IMR-90 (cell line): ENCODE data around the gene MCTP2. TPM values are rescaled to one million over a fixed set of nuclear protein-coding genes. Genes with fewer than 3 reads are reported as not detected.

Source experiments
- ATAC-seq: fragments of 200-7000 bp; cut with Tn5 transposase; 2 replicates; pipeline ENCODE4 v1.9.1; 2020; ENCODE audit warnings: low read depth, mild to moderate bottlenecking, moderate library complexity
- BruUV-seq: library from RNA; stranded (reverse); fragments of 400-500 nt; replicated peaks from 2 replicates; lab custom pipeline; 2021; lab: Mats Ljungman, UMichigan
- CTCF ChIA-PET: fragments of 300-600 bp; formaldehyde crosslinking; extraction: SDS; loops from one replicate; lab custom pipeline; 2021; ENCODE audit warnings: antibody characterized with exemption; lab: Yijun Ruan, JAX
- POLR2A ChIA-PET: fragments of 300-600 bp; sonication (Branson Sonifier 250); formaldehyde crosslinking; loops from one replicate; lab custom pipeline; 2022; ENCODE audit warnings: antibody characterized with exemption; ENCODE audit not compliant: unreplicated experiment; lab: Charles Lee
- DNase-seq: peaks from one replicate; pipeline ENCODE4 v3.0.0; 2013
- H2AFZ ChIP-seq: replicated peaks from 2 replicates; pipeline ENCODE3; 2013; ENCODE audit warnings: low read length, mild to moderate bottlenecking; ENCODE audit not compliant: poor library complexity
- H2AK5ac ChIP-seq: 2 replicates; pipeline ENCODE4 v1.6.1; 2013; ENCODE audit warnings: low read depth, low read length, inconsistent platforms
- H2AK9ac ChIP-seq: replicated peaks from 2 replicates; pipeline ENCODE3; 2013; ENCODE audit warnings: mild to moderate bottlenecking, low read depth, low read length, moderate library complexity; ENCODE audit not compliant: poor library complexity
- H2BK120ac ChIP-seq: 2 replicates; pipeline ENCODE4 v1.6.1; 2013; ENCODE audit warnings: low read depth, low read length, inconsistent platforms
- H2BK15ac ChIP-seq: 3 replicates; pipeline ENCODE4 v1.6.1; 2013; ENCODE audit warnings: low read depth, low read length, inconsistent platforms
- H2BK20ac ChIP-seq: 2 replicates; pipeline ENCODE4 v1.6.1; 2013; ENCODE audit warnings: low read depth, mild to moderate bottlenecking, inconsistent platforms, low read length, moderate library complexity
- H2BK5ac ChIP-seq: 2 replicates; pipeline ENCODE4 v1.6.1; 2013; ENCODE audit warnings: mild to moderate bottlenecking, low read depth, low read length, inconsistent platforms; ENCODE audit not compliant: poor library complexity, severe bottlenecking
- H3K14ac ChIP-seq: replicated peaks from 2 replicates; pipeline ENCODE4 v1.6.1; 2013; ENCODE audit warnings: low read depth, low read length, inconsistent platforms
- H3K18ac ChIP-seq: 2 replicates; pipeline ENCODE4 v1.6.1; 2013; ENCODE audit warnings: low read depth, low read length, control low read depth
- H3K23ac ChIP-seq: 2 replicates; pipeline ENCODE4 v1.6.1; 2013; ENCODE audit warnings: low read depth, low read length, inconsistent platforms
- H3K27ac ChIP-seq: 2 replicates; pipeline ENCODE4 v1.5.1; 2013; ENCODE audit warnings: mild to moderate bottlenecking, control low read depth, low read length; ENCODE audit not compliant: insufficient read depth
- H3K27me3 ChIP-seq: 2 replicates; pipeline ENCODE4 v1.6.1; 2013; ENCODE audit warnings: low read length; ENCODE audit not compliant: control insufficient read depth, insufficient read depth
- H3K36me3 ChIP-seq: 2 replicates; pipeline ENCODE4 v1.6.1; 2013; ENCODE audit warnings: low read length, mixed read lengths; ENCODE audit not compliant: control insufficient read depth, insufficient read depth
- H3K4ac ChIP-seq: 2 replicates; pipeline ENCODE4 v1.6.1; 2013; ENCODE audit warnings: low read depth, low read length, inconsistent platforms
- H3K4me1 ChIP-seq: 2 replicates; pipeline ENCODE4 v1.6.1; 2013; ENCODE audit warnings: low read length, mixed read lengths; ENCODE audit not compliant: control insufficient read depth, insufficient read depth
- H3K4me2 ChIP-seq: 2 replicates; pipeline ENCODE4 v1.6.1; 2013; ENCODE audit warnings: low read depth, mild to moderate bottlenecking, control low read depth, low read length, moderate library complexity
- H3K4me3 ChIP-seq: 2 replicates; pipeline ENCODE4 v1.5.1; 2013; ENCODE audit warnings: low read depth, mild to moderate bottlenecking, control low read depth, low read length, moderate library complexity; ENCODE audit not compliant: insufficient read depth
- H3K56ac ChIP-seq: 2 replicates; pipeline ENCODE4 v1.6.1; 2013; ENCODE audit warnings: low read length, inconsistent platforms; ENCODE audit not compliant: insufficient read depth; ENCODE audit errors: extremely low read depth
- H3K79me1 ChIP-seq, 2 experiments: 2 replicates each; pipeline ENCODE4 v1.6.1; 2013; ENCODE audit warnings: low read length in 2 of 2, inconsistent platforms in 1 of 2, low read depth in 1 of 2
- H3K9ac ChIP-seq: 2 replicates; pipeline ENCODE4 v1.6.1; 2013; ENCODE audit warnings: low read depth, low read length, control low read depth
- H3K9me1 ChIP-seq: 2 replicates; pipeline ENCODE4 v1.6.1; 2013; ENCODE audit warnings: low read length, inconsistent platforms; ENCODE audit not compliant: insufficient read depth
- H3K9me3 ChIP-seq: 2 replicates; pipeline ENCODE4 v1.6.1; 2013; ENCODE audit warnings: low read length; ENCODE audit not compliant: control insufficient read depth, insufficient read depth
- H4K20me1 ChIP-seq: 2 replicates; pipeline ENCODE4 v1.6.1; 2013; ENCODE audit warnings: low read length, inconsistent platforms; ENCODE audit not compliant: insufficient read depth
- H4K5ac ChIP-seq: 2 replicates; pipeline ENCODE4 v1.6.1; 2013; ENCODE audit warnings: mild to moderate bottlenecking, low read depth, low read length, control low read depth
- H4K8ac ChIP-seq, 2 experiments: 2 replicates each; pipeline ENCODE4 v1.6.1; 2013; ENCODE audit warnings: low read depth in 2 of 2, low read length in 2 of 2, control low read depth in 1 of 2, inconsistent platforms in 1 of 2
- H4K91ac ChIP-seq: 2 replicates; pipeline ENCODE4 v1.6.1; 2013; ENCODE audit warnings: low read depth, low read length, inconsistent platforms; ENCODE audit not compliant: insufficient read depth
- CEBPB ChIP-seq: IDR thresholded peaks from 2 replicates; pipeline ENCODE4 v1.6.1; 2012; ENCODE audit warnings: low read depth, low read length, improper control_type of control experiment
- FOS ChIP-seq: fragments of 150-350 bp; IDR thresholded peaks from 2 replicates; pipeline ENCODE4 v1.6.1; 2016; ENCODE audit warnings: low read depth, low read length
- SMC3 ChIP-seq: fragments of 150-350 bp; IDR thresholded peaks from 2 replicates; pipeline ENCODE4 v1.6.1; 2016; ENCODE audit warnings: low read depth, mild to moderate bottlenecking, antibody characterized with exemption, low read length, moderate library complexity
- WGBS, 2 experiments: methylation state at CpG; one replicate each; pipeline versions ENCODE4 v1.1.5 to v1.1.7; 2013; ENCODE audit warnings: missing lambda C conversion rate in 2 of 2; ENCODE audit not compliant: insufficient read length in 1 of 2; ENCODE audit errors: extremely low coverage in 2 of 2; 5-methylcytosine and 5-hydroxymethylcytosine counted together
- dilution Hi-C: fragments of 300-500 bp; cut with HindIII; formaldehyde crosslinking; loops from one replicate; pipeline ENCODE4 v1.14.3; 2018; ENCODE audit warnings: low sequenced_read_pairs; ENCODE audit not compliant: unreplicated experiment
- in situ Hi-C: fragments of 300-500 bp; cut with MboI; formaldehyde crosslinking; loops from 3 replicates; pipeline ENCODE4 v1.14.3; 2019; ENCODE audit warnings: low sequenced_read_pairs, inconsistent platforms, mixed read lengths
- intact Hi-C: fragments of 100-400 bp; cut with micrococcal nuclease; formaldehyde crosslinking; loops from 2 replicates; pipeline ENCODE4 v1.10.0; 2022
- polyA plus RNA-seq, 3 experiments: library from polyadenylated mRNA; depleted of rRNA; stranded (reverse); fragments of >200 nt; gene quantifications; 2 replicates each; pipeline ENCODE4 v1.2.3, GENCODE V29; 2012; ENCODE audit warnings: low replicate concordance in 1 of 3
- total RNA-seq: library from RNA; depleted of rRNA; stranded (reverse); fragments of >200 nt; gene quantifications from 2 replicates; pipeline ENCODE4 v1.2.3, GENCODE V29; 2012

Gene MCTP2
- total and polyA plus RNA-seq, 2 of the 4 experiments (the other 2 are of a cell fraction), result 5.1 to 9.9 TPM

GRCh38 chr15:94230883-94231722 is at the start of gene MCTP2 (continued):
- TF ChIP-seq SMC3, result no peak

GRCh38 chr15:94182883-94183282 is 48.5 kb upstream of the MCTP2 start:
- H3K4ac ChIP-seq, result no peak overlapping the region
- BruUV-seq, result no TSS peak
- H3K4me2 ChIP-seq, result no peak overlapping the region
- H3K9me1 ChIP-seq, result no peaks in the 10 kb centered on the region
- no peak overlapping the region for H2AK9ac ChIP-seq
- no peak overlapping the region for H4K91ac ChIP-seq
- no peak for DNase-seq
- H3K9me3 ChIP-seq, result no peaks in the 10 kb centered on the region
- dilution Hi-C loops (no loop called here), intact Hi-C loops (no loop called here), in situ Hi-C loops (no loop called here)
- H4K5ac ChIP-seq, result no peak overlapping the region
- H2BK20ac ChIP-seq, result no peak overlapping the region
- no peak overlapping the region for H3K23ac ChIP-seq
- no peak overlapping the region for H3K18ac ChIP-seq
- H2BK5ac ChIP-seq, result no peak overlapping the region
- H2BK15ac ChIP-seq, result no peak overlapping the region
- no peaks in the 10 kb centered on the region for H3K27me3 ChIP-seq
- H3K4me1 ChIP-seq, result no peaks in the 10 kb centered on the region
- ATAC-seq, result no peak
- no peak overlapping the region for H3K9ac ChIP-seq
- no CpG with 5 or more reads among the region's 4 CpGs for WGBS, 2 experiments
- no peak overlapping the region for H3K14ac ChIP-seq
- no peaks in the 10 kb centered on the region for H3K36me3 ChIP-seq
- TF ChIP-seq FOS (no peak), CEBPB (0 out of 2 replicates have a peak, but pooled peaks have one; percentile 11)
- no peak overlapping the region for H3K4me3 ChIP-seq
- H3K79me1 ChIP-seq, result no peaks in the 10 kb centered on the region
- H4K20me1 ChIP-seq, result no peaks in the 10 kb centered on the region
- H4K8ac ChIP-seq, result no peak overlapping the region
- no peak overlapping the region for H2AK5ac ChIP-seq
- no peak overlapping the region for H3K56ac ChIP-seq
- no peak overlapping the region for H2AFZ ChIP-seq
- POLR2A ChIA-PET, result no interaction called here
- H3K27ac ChIP-seq, result no peak overlapping the region
- H2BK120ac ChIP-seq, result no peak overlapping the region
- CTCF ChIA-PET, result interaction anchor here (0.6 kb wide), 1 partner anchor 11 kb away, joined by 3 read pairs; no protein-coding TSS in a partner anchor
